ENCODE measurements around the gene CCDC180. TPM values are rescaled to one million over a fixed set of nuclear protein-coding genes. Genes with fewer than 3 reads are reported as not detected.

CCDC180 gene
- polyA plus RNA-seq, 2 of the 4 experiments (the other 2 are of a cell fraction) = 1.7 to 2.4 TPM

DNA sequence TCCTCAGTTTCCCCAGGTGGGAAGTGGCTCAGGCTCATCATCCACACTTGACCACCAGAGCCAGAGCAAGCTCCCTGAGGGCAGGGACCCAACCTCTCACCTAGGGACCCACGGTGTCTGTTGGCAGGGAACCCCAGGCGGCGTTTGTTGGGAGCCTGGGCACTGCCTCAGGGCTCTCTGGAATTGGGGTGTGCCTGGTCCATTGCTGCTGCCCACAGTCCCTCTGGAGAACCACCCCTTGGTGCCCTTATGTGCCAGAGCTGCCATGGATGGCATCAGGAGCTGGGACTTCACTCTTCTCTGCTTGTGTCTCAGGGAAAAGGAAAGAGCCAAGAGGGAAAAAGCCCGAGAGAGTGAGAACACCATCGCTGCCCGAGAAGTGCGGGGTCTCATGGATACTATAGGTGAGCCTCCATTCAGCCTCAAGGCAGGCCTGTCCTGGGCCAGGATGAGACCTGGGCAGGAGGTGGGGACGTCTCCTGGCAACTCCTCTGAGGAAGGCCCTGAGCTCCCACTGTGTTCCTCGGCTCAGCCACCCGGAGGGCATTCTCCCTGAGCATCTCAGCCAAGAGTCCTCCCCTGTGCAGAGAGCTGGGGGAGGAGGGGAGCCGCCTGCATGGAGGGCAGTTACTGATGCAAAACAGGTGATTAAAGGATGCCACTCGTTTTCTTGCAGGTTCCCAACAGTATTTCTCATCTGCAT lies 4.5 kb downstream of the CCDC180 start:
- no peaks in the 10 kb centered on the region for H3K9me3 ChIP-seq
- ChIA-PET CTCF (interaction anchor here (0.9 to 3.0 kb wide), 2 partner anchors 28 to 75 kb away, joined by 3 to 8 read pairs; no protein-coding TSS in a partner anchor), POLR2A (no interaction called here)
- no peak for DNase-seq (ENCODE audit: low read depth in 1 of 2, low spot score in 1 of 2)
- no peak overlapping the region for H3K4me2 ChIP-seq
- no peak overlapping the region for H3K4me3 ChIP-seq
- no peak for FAIRE-seq
- TF ChIP-seq POLR2A (IDR thresholded peaks at IDR 0.05; ENCODE audit: low read length) (no peak), EP300 (IDR thresholded peaks at IDR 0.05) (no peak), HOXA7 (CRISPR knock-in tag; IDR thresholded peaks at IDR 0.05) (no peak), SMC3 (IDR thresholded peaks at IDR 0.05) (no peak), RFX5 (IDR thresholded peaks at IDR 0.05) (no peak), HEYL (CRISPR knock-in tag; IDR thresholded peaks at IDR 0.05) (no peak)
- ATAC-seq = no peak
- no peak overlapping the region for H3K27ac ChIP-seq
- WGBS (ENCODE audit: missing lambda C conversion rate) = 68% methylated on average over 10 of the region's 12 CpGs
- no peaks in the 10 kb centered on the region for H3K4me1 ChIP-seq

DNA sequence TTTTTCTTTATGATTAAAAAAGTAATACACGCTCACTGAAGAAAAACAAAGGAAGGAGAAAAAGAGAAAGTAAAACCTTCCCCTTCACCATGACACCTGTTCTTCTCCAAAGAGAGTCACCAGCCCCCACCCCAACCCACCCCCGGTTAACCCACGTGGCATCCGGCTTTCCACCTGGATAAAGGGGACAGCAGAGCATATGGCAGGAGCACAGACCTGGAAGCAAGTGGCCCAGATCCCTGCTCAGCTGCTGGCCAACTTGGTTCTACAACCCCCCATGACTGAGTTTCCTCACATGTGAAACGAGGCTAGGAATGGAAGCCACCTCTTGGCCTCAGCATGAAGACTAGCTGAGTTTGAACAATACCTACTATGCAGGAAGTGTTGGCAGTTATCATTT lies 5.1 kb downstream of the CCDC180 start:
- TF ChIP-seq BHLHE40 (IDR thresholded peaks at IDR 0.05; ENCODE audit: low read depth, low read length) (no peak), HOXA7 (CRISPR knock-in tag; IDR thresholded peaks at IDR 0.05) (no peak), JUNB (IDR thresholded peaks at IDR 0.05) (no peak), TFCP2L1 (CRISPR knock-in tag; IDR thresholded peaks at IDR 0.05) (no peak), CBX8 (IDR thresholded peaks at IDR 0.05) (no peak)
- TF ChIP-seq, protein P1, sequence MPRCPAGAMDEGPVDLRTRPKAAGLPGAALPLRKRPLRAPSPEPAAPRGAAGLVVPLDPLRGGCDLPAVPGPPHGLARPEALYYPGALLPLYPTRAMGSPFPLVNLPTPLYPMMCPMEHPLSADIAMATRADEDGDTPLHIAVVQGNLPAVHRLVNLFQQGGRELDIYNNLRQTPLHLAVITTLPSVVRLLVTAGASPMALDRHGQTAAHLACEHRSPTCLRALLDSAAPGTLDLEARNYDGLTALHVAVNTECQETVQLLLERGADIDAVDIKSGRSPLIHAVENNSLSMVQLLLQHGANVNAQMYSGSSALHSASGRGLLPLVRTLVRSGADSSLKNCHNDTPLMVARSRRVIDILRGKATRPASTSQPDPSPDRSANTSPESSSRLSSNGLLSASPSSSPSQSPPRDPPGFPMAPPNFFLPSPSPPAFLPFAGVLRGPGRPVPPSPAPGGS (IDR thresholded peaks at IDR 0.05) = no peak
- 76% methylated on average over 5 of the region's 5 CpGs for WGBS (ENCODE audit: missing lambda C conversion rate)
- H3K4me2 ChIP-seq = no peak overlapping the region
- H3K4me3 ChIP-seq = no peak overlapping the region
- ChIA-PET POLR2A (no interaction called here), CTCF (interaction anchor here (0.9 to 3.0 kb wide), 2 partner anchors 28 to 74 kb away, joined by 3 to 8 read pairs; no protein-coding TSS in a partner anchor)
- H3K9me3 ChIP-seq = no peaks in the 10 kb centered on the region
- no peaks in the 10 kb centered on the region for H3K4me1 ChIP-seq
- DNase-seq (ENCODE audit: low read depth in 1 of 2, low spot score in 1 of 2) (no peak), ATAC-seq (no peak), FAIRE-seq (no peak)
- H3K27ac ChIP-seq = no peak overlapping the region

DNA sequence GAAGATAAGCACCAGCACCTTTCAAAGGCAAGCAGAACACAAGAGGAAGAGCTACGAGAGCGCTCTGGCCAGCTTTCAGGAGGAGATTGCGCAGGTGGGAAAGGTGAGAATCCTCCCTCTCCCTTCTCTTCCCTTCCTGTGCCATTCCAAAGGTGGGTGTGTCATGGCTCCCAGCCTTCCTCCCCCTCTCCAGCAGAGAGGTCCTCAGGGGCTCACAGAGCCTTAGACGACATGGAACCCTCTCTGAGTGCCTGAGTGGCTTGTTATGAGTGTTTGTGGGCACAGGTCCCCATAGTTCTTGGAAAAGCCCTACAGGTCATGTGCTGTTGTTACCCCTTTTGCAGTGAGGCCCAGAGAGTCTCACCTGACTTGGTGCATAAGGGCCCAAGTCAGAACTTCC lies 5.8 kb downstream of the CCDC180 start:
- FAIRE-seq (no peak), ATAC-seq (no peak), DNase-seq (ENCODE audit: low read depth in 1 of 2, low spot score in 1 of 2) (no peak)
- CTCF ChIA-PET = interaction anchor here (3.0 kb wide), 1 partner anchor 74 kb away, joined by 8 read pairs; no protein-coding TSS in a partner anchor
- no peaks in the 10 kb centered on the region for H3K9me3 ChIP-seq
- no peak overlapping the region for H3K4me3 ChIP-seq
- H3K4me1 ChIP-seq = no peaks in the 10 kb centered on the region
- H3K27ac ChIP-seq = no peak overlapping the region
- POLR2A ChIA-PET = no interaction called here
- 78% methylated on average over 4 of the region's 4 CpGs for WGBS (ENCODE audit: missing lambda C conversion rate)
- H3K4me2 ChIP-seq = no peak overlapping the region
- TF ChIP-seq RCOR1 (IDR thresholded peaks at IDR 0.05; ENCODE audit: low read depth, low read length) (no peak), POLR2A (IDR thresholded peaks at IDR 0.05; ENCODE audit: low read length) (no peak), KDM1A (IDR thresholded peaks at IDR 0.05; ENCODE audit: low read depth) (no peak)

DNA sequence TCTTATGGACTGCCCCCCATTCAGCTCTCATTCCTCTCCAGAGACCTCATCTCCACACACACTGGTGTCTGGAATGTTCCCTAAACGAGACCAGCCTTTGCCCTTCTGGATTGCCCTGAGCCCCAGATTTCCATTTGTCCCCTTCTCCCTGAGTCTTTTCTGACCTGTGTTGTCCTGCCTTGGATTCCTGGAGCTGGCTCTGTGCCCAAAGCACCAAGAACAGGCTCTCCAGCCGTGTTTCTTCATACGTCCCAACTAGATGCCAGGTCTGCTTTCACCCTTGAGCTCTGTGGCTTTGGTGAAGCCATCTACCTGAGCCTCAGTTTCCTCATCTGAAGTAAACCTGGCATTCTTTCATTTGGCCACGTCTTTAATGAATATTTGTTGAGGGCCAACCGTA lies 6.3 kb downstream of the CCDC180 start:
- Histone ChIP-seq H3K9me3 (no peaks in the 10 kb centered on the region), H3K27ac (no peak overlapping the region), H3K4me2 (no peak overlapping the region), H3K4me3 (no peak overlapping the region), H3K4me1 (no peaks in the 10 kb centered on the region)
- no peak for ATAC-seq
- ChIA-PET CTCF (interaction anchor here (3.0 kb wide), 1 partner anchor 73 kb away, joined by 8 read pairs; no protein-coding TSS in a partner anchor), POLR2A (no interaction called here)
- 74% methylated on average over 5 of the region's 5 CpGs for WGBS (ENCODE audit: missing lambda C conversion rate)
- DNase-seq (ENCODE audit: low read depth in 1 of 2, low spot score in 1 of 2) = no peak
- FAIRE-seq = no peak
- TF ChIP-seq ZSCAN20 (CRISPR knock-in tag; IDR thresholded peaks at IDR 0.05) (no peak), RFX5 (IDR thresholded peaks at IDR 0.05) (no peak), GATA3 (IDR thresholded peaks at IDR 0.05; ENCODE audit: borderline replicate concordance) (no peak), KDM1A (IDR thresholded peaks at IDR 0.05; ENCODE audit: low read depth) (no peak), SREBF2 (IDR thresholded peaks at IDR 0.05) (no peak), TP53 (CRISPR knock-in tag; IDR thresholded peaks at IDR 0.05) (no peak), FOSB (CRISPR knock-in tag; IDR thresholded peaks at IDR 0.05) (no peak), TFCP2L1 (CRISPR knock-in tag; IDR thresholded peaks at IDR 0.05) (no peak), NR3C1 (IDR thresholded peaks at IDR 0.05) (no peak)
- TF ChIP-seq, protein P2, sequence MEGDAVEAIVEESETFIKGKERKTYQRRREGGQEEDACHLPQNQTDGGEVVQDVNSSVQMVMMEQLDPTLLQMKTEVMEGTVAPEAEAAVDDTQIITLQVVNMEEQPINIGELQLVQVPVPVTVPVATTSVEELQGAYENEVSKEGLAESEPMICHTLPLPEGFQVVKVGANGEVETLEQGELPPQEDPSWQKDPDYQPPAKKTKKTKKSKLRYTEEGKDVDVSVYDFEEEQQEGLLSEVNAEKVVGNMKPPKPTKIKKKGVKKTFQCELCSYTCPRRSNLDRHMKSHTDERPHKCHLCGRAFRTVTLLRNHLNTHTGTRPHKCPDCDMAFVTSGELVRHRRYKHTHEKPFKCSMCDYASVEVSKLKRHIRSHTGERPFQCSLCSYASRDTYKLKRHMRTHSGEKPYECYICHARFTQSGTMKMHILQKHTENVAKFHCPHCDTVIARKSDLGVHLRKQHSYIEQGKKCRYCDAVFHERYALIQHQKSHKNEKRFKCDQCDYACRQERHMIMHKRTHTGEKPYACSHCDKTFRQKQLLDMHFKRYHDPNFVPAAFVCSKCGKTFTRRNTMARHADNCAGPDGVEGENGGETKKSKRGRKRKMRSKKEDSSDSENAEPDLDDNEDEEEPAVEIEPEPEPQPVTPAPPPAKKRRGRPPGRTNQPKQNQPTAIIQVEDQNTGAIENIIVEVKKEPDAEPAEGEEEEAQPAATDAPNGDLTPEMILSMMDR (IDR thresholded peaks at IDR 0.05) = no peak
- TF ChIP-seq, protein P1 (IDR thresholded peaks at IDR 0.05) = no peak
- TF ChIP-seq, protein P3, sequence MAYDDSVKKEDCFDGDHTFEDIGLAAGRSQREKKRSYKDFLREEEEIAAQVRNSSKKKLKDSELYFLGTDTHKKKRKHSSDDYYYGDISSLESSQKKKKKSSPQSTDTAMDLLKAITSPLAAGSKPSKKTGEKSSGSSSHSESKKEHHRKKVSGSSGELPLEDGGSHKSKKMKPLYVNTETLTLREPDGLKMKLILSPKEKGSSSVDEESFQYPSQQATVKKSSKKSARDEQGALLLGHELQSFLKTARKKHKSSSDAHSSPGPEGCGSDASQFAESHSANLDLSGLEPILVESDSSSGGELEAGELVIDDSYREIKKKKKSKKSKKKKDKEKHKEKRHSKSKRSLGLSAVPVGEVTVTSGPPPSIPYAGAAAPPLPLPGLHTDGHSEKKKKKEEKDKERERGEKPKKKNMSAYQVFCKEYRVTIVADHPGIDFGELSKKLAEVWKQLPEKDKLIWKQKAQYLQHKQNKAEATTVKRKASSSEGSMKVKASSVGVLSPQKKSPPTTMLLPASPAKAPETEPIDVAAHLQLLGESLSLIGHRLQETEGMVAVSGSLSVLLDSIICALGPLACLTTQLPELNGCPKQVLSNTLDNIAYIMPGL (CRISPR knock-in tag; IDR thresholded peaks at IDR 0.05; ENCODE audit: borderline replicate concordance) = no peak

All from A549 (cell line).